Thymus (tissue), 11 donors: ENCODE measurements around the gene ALDH18A1. TPM values are rescaled to one million over a fixed set of nuclear protein-coding genes. Genes with fewer than 3 reads are reported as not detected.

Source experiments
- DNase-seq, 9 donors: peaks; one replicate each; pipeline ENCODE4 v3.0.0-alpha.2; 2013; ENCODE audit warnings: low spot score in 9 of 9, low read depth in 6 of 9, missing footprints in 1 of 9
- H3K27ac ChIP-seq, 2 donors: one replicate each; pipeline ENCODE4 v1.5.1; 2013; ENCODE audit warnings: control low read depth in 1 of 2, low read depth in 1 of 2, low read length in 1 of 2, mild to moderate bottlenecking in 1 of 2, moderate library complexity in 1 of 2
- H3K27me3 ChIP-seq, 2 donors: one replicate each; pipeline ENCODE4 v1.5.1; 2013; ENCODE audit warnings: low read length in 1 of 2; ENCODE audit not compliant: control insufficient read depth in 2 of 2, insufficient read depth in 1 of 2
- H3K36me3 ChIP-seq, 2 donors: one replicate each; pipeline ENCODE4 v1.5.1; 2013; ENCODE audit warnings: low read length in 1 of 2, mild to moderate bottlenecking in 1 of 2, moderate library complexity in 1 of 2; ENCODE audit not compliant: control insufficient read depth in 2 of 2, insufficient read depth in 2 of 2
- H3K4me1 ChIP-seq, 2 donors: one replicate each; pipeline ENCODE4 v1.5.1; 2013; ENCODE audit warnings: low read length in 2 of 2; ENCODE audit not compliant: control insufficient read depth in 2 of 2, insufficient read depth in 2 of 2
- H3K4me3 ChIP-seq, 2 donors: one replicate each; pipeline ENCODE4 v1.5.1; 2013; ENCODE audit warnings: low read length in 2 of 2, control low read depth in 1 of 2, mild to moderate bottlenecking in 1 of 2
- H3K9me3 ChIP-seq, 2 donors: one replicate each; pipeline ENCODE4 v1.5.1; 2013; ENCODE audit warnings: low read length in 1 of 2, mild to moderate bottlenecking in 1 of 2; ENCODE audit not compliant: control insufficient read depth in 2 of 2, insufficient read depth in 1 of 2
- WGBS: extraction: QIAGEN DNeasy Blood & Tissue Kit; methylation state at CpG from one replicate; pipeline ENCODE4 v1.1.7; 2013; 5-methylcytosine and 5-hydroxymethylcytosine counted together
- polyA plus RNA-seq: library from polyadenylated mRNA; stranded (reverse); fragments of 200-250 nt; gene quantifications from one replicate; pipeline ENCODE4 v1.2.3, GENCODE V29; 2013
- total RNA-seq: library from RNA; stranded (reverse); fragments of 120-200 nt; gene quantifications from one replicate; pipeline ENCODE4 v1.2.4, GENCODE V29; 2013
- donor health status: healthy.

The ALDH18A1 gene
- total and polyA plus RNA-seq, 2 donors = 16.5 to 36.9 TPM

- no peaks in the 10 kb centered on the region for H3K9me3 ChIP-seq
- no peak for DNase-seq
- H3K4me3 ChIP-seq = no peak overlapping the region
- H3K27ac ChIP-seq = no peak overlapping the region
- no peaks in the 10 kb centered on the region for H3K36me3 ChIP-seq
- H3K27me3 ChIP-seq = no peaks in the 10 kb centered on the region
- 90% methylated on average over 2 of the region's 2 CpGs for WGBS
- no peaks in the 10 kb centered on the region for H3K4me1 ChIP-seq
These were observed 76.5 kb downstream of the ALDH18A1 start for GRCh38 chr10:95579835-95580535.

DNA sequence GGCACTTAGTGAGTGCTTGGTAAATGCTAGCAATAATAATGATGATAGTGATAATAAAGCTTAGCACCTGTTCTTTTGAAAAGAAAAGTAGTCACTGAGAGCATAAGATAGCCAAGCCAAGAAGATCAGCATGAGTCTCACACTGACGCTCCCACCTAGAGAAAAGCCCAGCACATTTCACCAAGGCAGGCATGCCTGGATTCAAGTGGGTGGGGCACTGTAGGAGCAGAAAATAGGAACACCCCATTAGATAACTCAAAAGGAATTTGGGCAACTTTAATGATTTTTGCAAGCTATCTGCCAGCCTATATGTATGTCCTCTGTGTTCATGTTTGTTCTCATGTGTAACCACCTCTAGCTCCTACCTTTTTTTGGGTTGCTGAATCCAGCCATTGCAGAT lies 77.2 kb downstream of the ALDH18A1 start:
- Histone ChIP-seq H3K9me3 (no peaks in the 10 kb centered on the region), H3K27ac (no peak overlapping the region)

GRCh38 chr10:95578619-95579018 lies 77.9 kb downstream of the ALDH18A1 start:
- DNase-seq = no peak
- WGBS = 95% methylated on average over 2 of the region's 2 CpGs
- no peak overlapping the region for H3K4me3 ChIP-seq

More for the DNA sequence above, 77.2 kb downstream of the ALDH18A1 start:
- WGBS = 100% methylated on average over 1 of the region's 1 CpG
- Histone ChIP-seq H3K4me1 (no peaks in the 10 kb centered on the region), H3K27me3 (no peaks in the 10 kb centered on the region), H3K36me3 (no peaks in the 10 kb centered on the region), H3K4me3 (no peak overlapping the region)
- no peak for DNase-seq

DNA sequence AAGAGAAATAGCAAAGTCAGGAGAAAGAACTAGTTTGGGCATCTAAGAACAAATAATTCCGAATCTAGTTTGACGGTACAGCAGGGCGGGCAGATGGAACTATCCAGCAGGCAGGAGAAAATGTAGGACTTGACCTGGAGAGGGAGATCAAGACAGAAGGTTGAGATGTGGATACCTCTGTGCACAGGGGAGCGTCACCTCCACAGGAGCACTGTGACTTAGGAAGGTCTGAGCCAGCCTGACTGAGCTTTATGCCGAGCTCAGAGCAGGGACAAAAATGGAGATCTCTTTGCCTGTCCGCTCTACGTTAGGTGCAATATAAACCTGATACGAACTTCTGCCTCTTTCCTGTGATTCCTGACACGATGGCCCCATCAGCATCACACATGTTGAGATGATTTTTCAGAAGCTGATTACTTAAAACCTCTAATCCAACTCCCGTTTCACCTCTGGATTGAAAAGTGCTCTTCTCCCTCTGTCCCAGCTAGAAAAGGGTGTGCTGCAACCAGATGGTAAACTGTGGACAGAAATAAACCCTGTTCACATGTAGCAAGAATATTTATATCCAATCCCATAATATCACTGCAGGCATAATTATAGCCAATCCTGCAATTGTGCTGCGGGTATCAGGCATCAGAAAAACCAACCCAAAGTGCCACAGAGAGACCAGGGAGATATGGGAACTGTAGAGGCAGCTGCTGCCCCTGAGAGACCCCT lies 81.7 kb downstream of the ALDH18A1 start:
- 87% methylated on average over 11 of the region's 11 CpGs for WGBS
- H3K27me3 ChIP-seq = no peaks in the 10 kb centered on the region

More at GRCh38 chr10:95578619-95579018, 77.9 kb downstream of the ALDH18A1 start:
- no peaks in the 10 kb centered on the region for H3K27me3 ChIP-seq
- H3K9me3 ChIP-seq = no peaks in the 10 kb centered on the region
- no peak overlapping the region for H3K27ac ChIP-seq
- no peaks in the 10 kb centered on the region for H3K36me3 ChIP-seq
- H3K4me1 ChIP-seq = no peaks in the 10 kb centered on the region

GRCh38 chr10:95573964-95574604 lies 82.4 kb downstream of the ALDH18A1 start:
- Histone ChIP-seq H3K27me3 (no peaks in the 10 kb centered on the region), H3K27ac (no peak overlapping the region), H3K9me3 (no peaks in the 10 kb centered on the region), H3K4me3 (no peak overlapping the region), H3K36me3 (no peaks in the 10 kb centered on the region), H3K4me1 (no peaks in the 10 kb centered on the region)
- no peak for DNase-seq
- 87% methylated on average over 6 of the region's 6 CpGs for WGBS

More for the DNA sequence above, 81.7 kb downstream of the ALDH18A1 start:
- no peaks in the 10 kb centered on the region for H3K36me3 ChIP-seq
- H3K4me1 ChIP-seq = no peaks in the 10 kb centered on the region
- H3K4me3 ChIP-seq = no peak overlapping the region
- no peak overlapping the region for H3K27ac ChIP-seq
- H3K9me3 ChIP-seq = no peaks in the 10 kb centered on the region
- no peak for DNase-seq

- Histone ChIP-seq H3K9me3 (no peaks in the 10 kb centered on the region), H3K36me3 (no peaks in the 10 kb centered on the region), H3K4me1 (no peaks in the 10 kb centered on the region), H3K27me3 (no peaks in the 10 kb centered on the region), H3K27ac (no peak overlapping the region), H3K4me3 (no peak overlapping the region)
- DNase-seq = no peak
- WGBS = 93% methylated on average over 3 of the region's 3 CpGs
These were observed 83.0 kb downstream of the ALDH18A1 start for GRCh38 chr10:95573527-95573926.

GRCh38 chr10:95572131-95572820 lies 84.2 kb downstream of the ALDH18A1 start:
- H3K27me3 ChIP-seq = no peaks in the 10 kb centered on the region
- H3K4me3 ChIP-seq = no peak overlapping the region
- WGBS = 87% methylated on average over 7 of the region's 7 CpGs
- no peaks in the 10 kb centered on the region for H3K4me1 ChIP-seq
- no peaks in the 10 kb centered on the region for H3K36me3 ChIP-seq
- no peak overlapping the region for H3K27ac ChIP-seq
- no peak for DNase-seq
- H3K9me3 ChIP-seq = no peaks in the 10 kb centered on the region

- DNase-seq = no peak
- Histone ChIP-seq H3K4me3 (no peak overlapping the region), H3K36me3 (no peaks in the 10 kb centered on the region), H3K4me1 (no peaks in the 10 kb centered on the region), H3K27me3 (no peaks in the 10 kb centered on the region), H3K27ac (no peak overlapping the region), H3K9me3 (no peaks in the 10 kb centered on the region)
- 96% methylated on average over 4 of the region's 4 CpGs for WGBS
These were observed 85.1 kb downstream of the ALDH18A1 start for GRCh38 chr10:95571390-95571789.

DNA sequence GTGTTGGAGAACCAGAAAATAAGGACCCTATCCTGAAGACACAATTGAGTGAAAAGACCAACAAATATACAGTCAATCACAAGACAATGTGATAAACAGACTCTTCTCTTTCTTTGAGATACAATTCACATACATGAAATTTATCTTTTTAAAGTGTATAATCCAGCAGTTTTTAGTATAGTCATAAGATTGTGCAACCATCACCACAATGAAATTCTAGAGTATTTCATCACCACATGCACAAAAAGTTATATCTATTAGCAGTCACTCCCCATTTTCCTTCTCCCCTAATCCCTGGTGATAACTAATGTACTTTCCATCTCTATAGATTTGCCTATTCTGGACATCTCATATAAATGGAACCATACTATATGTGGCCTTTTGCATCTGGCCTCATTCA lies 87.1 kb downstream of the ALDH18A1 start:
- H3K9me3 ChIP-seq = no peaks in the 10 kb centered on the region
- DNase-seq = no peak
- H3K27me3 ChIP-seq = no peaks in the 10 kb centered on the region
- no peak overlapping the region for H3K4me3 ChIP-seq
- no peaks in the 10 kb centered on the region for H3K4me1 ChIP-seq
- H3K27ac ChIP-seq = no peak overlapping the region
- no peaks in the 10 kb centered on the region for H3K36me3 ChIP-seq
